GM23248 (cell line): ENCODE measurements around the gene ADM5. TPM values are rescaled to one million over a fixed set of nuclear protein-coding genes. Genes with fewer than 3 reads are reported as not detected.

Source experiments
- DNase-seq: peaks from one replicate; pipeline ENCODE4 v3.0.0-alpha.2; 2015
- H2AFZ ChIP-seq: fragments of 200-600 bp; sonication (generic); 2 replicates; pipeline ENCODE4 v1.6.1; 2016; ENCODE audit warnings: antibody characterized with exemption
- H3F3A ChIP-seq: fragments of 200-600 bp; sonication (generic); 2 replicates; pipeline ENCODE4 v1.6.1; 2016; ENCODE audit warnings: mild to moderate bottlenecking, antibody characterized with exemption, mixed run types; ENCODE audit not compliant: insufficient read depth
- H3K27ac ChIP-seq: fragments of 200-600 bp; sonication (generic); 2 replicates; pipeline ENCODE4 v1.5.1; 2016; ENCODE audit warnings: mild to moderate bottlenecking
- H3K27me3 ChIP-seq: fragments of 200-600 bp; sonication (generic); replicated peaks from 2 replicates; pipeline ENCODE4 v1.6.1; 2016; ENCODE audit warnings: mild to moderate bottlenecking; ENCODE audit not compliant: insufficient read depth
- H3K36me3 ChIP-seq: fragments of 200-600 bp; sonication (generic); 2 replicates; pipeline ENCODE4 v1.6.1; 2016; ENCODE audit warnings: low read depth, mild to moderate bottlenecking
- H3K4me1 ChIP-seq: fragments of 200-600 bp; sonication (generic); 2 replicates; pipeline ENCODE4 v1.6.1; 2016; ENCODE audit warnings: mild to moderate bottlenecking; ENCODE audit not compliant: insufficient read depth
- H3K4me2 ChIP-seq: fragments of 200-600 bp; sonication (generic); one replicate; pipeline ENCODE4 v1.6.1; 2016; ENCODE audit warnings: mild to moderate bottlenecking; ENCODE audit not compliant: unreplicated experiment
- H3K4me3 ChIP-seq: fragments of 200-600 bp; sonication (generic); 2 replicates; pipeline ENCODE4 v1.5.1; 2016; ENCODE audit warnings: mild to moderate bottlenecking
- H3K79me2 ChIP-seq: fragments of 200-600 bp; sonication (generic); 2 replicates; pipeline ENCODE4 v1.6.1; 2016; ENCODE audit warnings: mild to moderate bottlenecking; ENCODE audit not compliant: insufficient read depth
- H3K9ac ChIP-seq: fragments of 200-600 bp; sonication (generic); 2 replicates; pipeline ENCODE4 v1.6.1; 2016; ENCODE audit warnings: mild to moderate bottlenecking
- H3K9me2 ChIP-seq: fragments of 200-600 bp; sonication (generic); 2 replicates; pipeline ENCODE4 v1.6.1; 2016; ENCODE audit warnings: mixed run types, mild to moderate bottlenecking, moderate library complexity; ENCODE audit not compliant: insufficient read depth
- H3K9me3 ChIP-seq: fragments of 200-600 bp; sonication (generic); one replicate; pipeline ENCODE4 v1.6.1; 2017; ENCODE audit warnings: low read depth
- H4K20me1 ChIP-seq: fragments of 200-600 bp; sonication (generic); 2 replicates; pipeline ENCODE4 v1.6.0; 2016; ENCODE audit not compliant: insufficient read depth
- EZH2 ChIP-seq: fragments of 200-600 bp; sonication (generic); IDR thresholded peaks from 2 replicates; pipeline ENCODE4 v1.6.1; 2018; ENCODE audit warnings: antibody characterized with exemption, mild to moderate bottlenecking; ENCODE audit not compliant: insufficient read depth, poor library complexity, severe bottlenecking
- EZH2phosphoT487 ChIP-seq: fragments of 200-600 bp; sonication (generic); IDR thresholded peaks from 2 replicates; pipeline ENCODE4 v1.6.1; 2018; ENCODE audit warnings: antibody characterized with exemption, moderate library complexity, mild to moderate bottlenecking, low read depth; ENCODE audit not compliant: insufficient read depth
- WGBS, 2 experiments: methylation state at CpG; one replicate each; pipeline ENCODE4 v1.1.6; 2015 to 2017; ENCODE audit warnings: low lambda C conversion rate in 2 of 2, low coverage in 1 of 2; ENCODE audit errors: missing lambda C conversion rate in 2 of 2; 5-methylcytosine and 5-hydroxymethylcytosine counted together
- in situ Hi-C: fragments of 300-500 bp; cut with MboI; formaldehyde crosslinking; loops from 2 replicates; pipeline ENCODE4 v1.15.0; 2020
- polyA plus RNA-seq: library from polyadenylated mRNA; unstranded; fragments of >200 nt; fragmentation: Nextera tagmentation; extraction: Ambion mirVana; gene quantifications from 2 replicates; pipeline ENCODE4 v1.2.1, GENCODE V29; 2016
- total RNA-seq: library from RNA; depleted of rRNA; stranded (reverse); fragments of >200 nt; shearing (Covaris generic); gene quantifications from 2 replicates; pipeline ENCODE4 v1.2.3, GENCODE V29; 2014

Gene ADM5
- total and polyA plus RNA-seq, 2 experiments from 2014 or later, result 0.10 TPM; not detected in 1

- Histone ChIP-seq H2AFZ (no peak overlapping the region), H3K4me2 (no peak overlapping the region), H3F3A (no peaks in the 10 kb centered on the region), H3K27me3 (no peaks in the 10 kb centered on the region), H3K27ac (no peak overlapping the region), H3K9me2 (no peaks in the 10 kb centered on the region), H4K20me1 (no peaks in the 10 kb centered on the region), H3K4me3 (no peak overlapping the region), H3K36me3 (no peaks in the 10 kb centered on the region), H3K79me2 (peaks cover 55% of the 10 kb centered on the region), H3K4me1 (no peaks in the 10 kb centered on the region), H3K9me3 (no peaks in the 10 kb centered on the region), H3K9ac (no peak overlapping the region)
- 92 to 94% methylated on average over 36 to 61 of the region's 72 CpGs for WGBS, 2 experiments
- DNase-seq, result no peak
- TF ChIP-seq EZH2, result no peak
- no peak for TF ChIP-seq EZH2phosphoT487
- in situ Hi-C loops, result no loop called here
Observed at GRCh38 chr19:49651029-49651819, 38.2 kb upstream of the ADM5 start.

GRCh38 chr19:49651820-49652550 lies 37.4 kb upstream of the ADM5 start:
- Histone ChIP-seq H3K79me2 (peaks cover 47% of the 10 kb centered on the region), H3K36me3 (no peaks in the 10 kb centered on the region), H2AFZ (no peak overlapping the region), H3K4me3 (no peak overlapping the region), H3K9me2 (no peaks in the 10 kb centered on the region), H3K27me3 (no peaks in the 10 kb centered on the region), H3K4me1 (no peaks in the 10 kb centered on the region), H3K9ac (no peak overlapping the region), H3K4me2 (no peak overlapping the region), H3F3A (no peaks in the 10 kb centered on the region), H4K20me1 (no peaks in the 10 kb centered on the region), H3K9me3 (no peaks in the 10 kb centered on the region), H3K27ac (no peak overlapping the region)
- TF ChIP-seq EZH2phosphoT487 (no peak), EZH2 (no peak)
- WGBS, 2 experiments, result 95 to 97% methylated on average over 23 to 108 of the region's 110 CpGs
- DNase-seq, result no peak
- in situ Hi-C loops, result no loop called here

- Histone ChIP-seq H3K36me3 (no peaks in the 10 kb centered on the region), H3K79me2 (peaks cover 39% of the 10 kb centered on the region), H3K4me2 (no peak overlapping the region), H3K9ac (no peak overlapping the region), H4K20me1 (no peaks in the 10 kb centered on the region), H3K4me3 (no peak overlapping the region), H3K27ac (no peak overlapping the region), H3K9me3 (no peaks in the 10 kb centered on the region), H3K27me3 (no peaks in the 10 kb centered on the region), H3F3A (no peaks in the 10 kb centered on the region), H3K4me1 (no peaks in the 10 kb centered on the region), H3K9me2 (no peaks in the 10 kb centered on the region), H2AFZ (no peak overlapping the region)
- no peak for TF ChIP-seq EZH2phosphoT487
- no peak for TF ChIP-seq EZH2
- no peak for DNase-seq
- 94 to 97% methylated on average over 43 to 58 of the region's 58 CpGs for WGBS, 2 experiments
- in situ Hi-C loops, result no loop called here
Observed at GRCh38 chr19:49652551-49653465, 36.6 kb upstream of the ADM5 start.

GRCh38 chr19:49653466-49653806 lies 36.0 kb upstream of the ADM5 start:
- DNase-seq, result no peak
- Histone ChIP-seq H3K27ac (no peak overlapping the region), H3K4me2 (no peak overlapping the region), H2AFZ (no peak overlapping the region), H3K27me3 (no peaks in the 10 kb centered on the region), H3K36me3 (no peaks in the 10 kb centered on the region), H3K4me3 (no peak overlapping the region), H4K20me1 (no peaks in the 10 kb centered on the region), H3F3A (peaks cover under 1% of the 10 kb centered on the region; the same call in 1 of the 2 replicates), H3K9me2 (no peaks in the 10 kb centered on the region), H3K9ac (no peak overlapping the region), H3K4me1 (no peaks in the 10 kb centered on the region), H3K9me3 (no peaks in the 10 kb centered on the region), H3K79me2 (peaks cover 34% of the 10 kb centered on the region)
- 85 to 94% methylated on average over 10 to 13 of the region's 13 CpGs for WGBS, 2 experiments
- in situ Hi-C loops, result no loop called here
- TF ChIP-seq EZH2phosphoT487 (no peak), EZH2 (no peak)
